Psoas muscle (tissue), 8 donors: ENCODE measurements around the gene TTYH3. TPM values are rescaled to one million over a fixed set of nuclear protein-coding genes. Genes with fewer than 3 reads are reported as not detected.

ENCODE experiments used
- ATAC-seq, 4 donors: fragments of 200-7000 bp; cut with Tn5 transposase; one replicate each; pipeline ENCODE4 v1.9.1; 2020; ENCODE audit warnings: moderate library complexity in 3 of 4, mild to moderate bottlenecking in 2 of 4
- DNase-seq, 2 donors: peaks; one replicate each; pipeline ENCODE4 v3.0.0-alpha.2; 2020
- H3K27ac ChIP-seq: fragments of 200-600 bp; one replicate; pipeline ENCODE4 v1.8.0; 2022
- H3K27me3 ChIP-seq, 3 donors: fragments of 200-600 bp in 1 of 3; one replicate each; pipeline versions ENCODE4 v1.6.1 to v1.8.0; 2013 to 2022; ENCODE audit warnings: low read length in 2 of 3, mild to moderate bottlenecking in 2 of 3, moderate library complexity in 1 of 3; ENCODE audit not compliant: insufficient read depth in 3 of 3
- H3K36me3 ChIP-seq, 2 donors: fragments of 200-600 bp in 1 of 2; one replicate each; pipeline versions ENCODE4 v1.6.1 to v1.8.0; 2013 to 2022; ENCODE audit warnings: low read depth in 1 of 2, mild to moderate bottlenecking in 1 of 2, moderate library complexity in 1 of 2; ENCODE audit not compliant: insufficient read depth in 1 of 2
- H3K4me1 ChIP-seq: fragments of 200-600 bp; one replicate; pipeline ENCODE4 v1.8.0; 2022
- H3K4me3 ChIP-seq: fragments of 200-600 bp; one replicate; pipeline ENCODE4 v1.8.0; 2022; ENCODE audit warnings: mild to moderate bottlenecking
- H3K9me3 ChIP-seq: fragments of 200-600 bp; one replicate; pipeline ENCODE4 v1.8.0; 2022
- WGBS, 3 donors: extraction: QIAGEN DNeasy Blood & Tissue Kit; methylation state at CpG; one replicate each; pipeline versions ENCODE4 v1.1.6 to v1.1.7; 2013; 5-methylcytosine and 5-hydroxymethylcytosine counted together
- intact Hi-C, 2 donors: fragments of 100-400 bp; cut with DNase I; formaldehyde crosslinking; loops; one replicate each; pipeline versions ENCODE4 v1.11.0 to v1.14.2; 2022
- polyA plus RNA-seq, 3 donors: library from polyadenylated mRNA; stranded (reverse); fragments of 200-250 nt; gene quantifications; one replicate each; pipeline ENCODE4 v1.2.3, GENCODE V29; 2013
- total RNA-seq, 4 donors: library from RNA; stranded (reverse); fragmentation: NEBNext Ultra II Directional in 2 of 4; extraction: Animal tissue kit (Norgen Biotek cat#: 25700) in 2 of 4; gene quantifications; one replicate each; pipeline versions ENCODE4 v1.2.1 to v1.2.4, GENCODE V29; 2021 to 2023
- TF ChIP-seq, protein P1 (sequence below): fragments of 200-600 bp; IDR thresholded peaks from one replicate; pipeline ENCODE4 v1.8.0; 2022; ENCODE audit warnings: antibody characterized with exemption
- donor health status: healthy with polysubstance abuse.
- donor health status: DM: no; HTN: no; CAD: no; lungs with moderate emphysema.
- donor health status: Bipolar disorder and iron deficiency.
- donor health status: healthy.
- donor health status: DM: yes; HTN: yes; CAD: no.
- donor health status: DM: no; HTN: no; CAD: no.
- donor health status: DM: no; HTN: no; CAD: no.
- donor health status: DM: yes; HTN: yes; CAD: no.

Gene TTYH3
- total and polyA plus RNA-seq, 7 donors = 1.3 to 11.3 (median 6.5) TPM

DNA sequence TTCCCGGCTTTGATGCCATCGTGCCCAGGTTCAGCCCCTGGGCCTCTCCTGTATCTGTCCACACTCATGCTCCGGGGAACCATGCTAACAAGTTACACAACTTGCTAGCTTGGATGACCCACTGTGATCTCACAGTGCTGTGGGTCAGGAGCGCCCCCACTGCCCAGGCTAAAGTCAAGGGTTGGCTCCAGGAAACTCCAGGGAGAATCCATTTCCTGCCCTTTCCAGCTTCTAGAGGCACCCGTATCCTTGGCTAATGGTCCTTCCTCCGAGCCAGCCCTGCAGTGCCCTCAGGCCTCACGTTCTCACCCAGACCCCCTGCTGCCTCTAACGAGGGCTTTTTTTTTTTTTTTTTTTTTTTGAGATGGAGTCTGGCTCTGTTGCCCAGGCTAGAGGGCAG, 75.7 kb downstream of the TTYH3 start:
- WGBS, 3 donors = 59 to 73% (median 71%) methylated on average over 8 of the region's 8 CpGs
- DNase-seq = no peak
- TF ChIP-seq, protein P1, sequence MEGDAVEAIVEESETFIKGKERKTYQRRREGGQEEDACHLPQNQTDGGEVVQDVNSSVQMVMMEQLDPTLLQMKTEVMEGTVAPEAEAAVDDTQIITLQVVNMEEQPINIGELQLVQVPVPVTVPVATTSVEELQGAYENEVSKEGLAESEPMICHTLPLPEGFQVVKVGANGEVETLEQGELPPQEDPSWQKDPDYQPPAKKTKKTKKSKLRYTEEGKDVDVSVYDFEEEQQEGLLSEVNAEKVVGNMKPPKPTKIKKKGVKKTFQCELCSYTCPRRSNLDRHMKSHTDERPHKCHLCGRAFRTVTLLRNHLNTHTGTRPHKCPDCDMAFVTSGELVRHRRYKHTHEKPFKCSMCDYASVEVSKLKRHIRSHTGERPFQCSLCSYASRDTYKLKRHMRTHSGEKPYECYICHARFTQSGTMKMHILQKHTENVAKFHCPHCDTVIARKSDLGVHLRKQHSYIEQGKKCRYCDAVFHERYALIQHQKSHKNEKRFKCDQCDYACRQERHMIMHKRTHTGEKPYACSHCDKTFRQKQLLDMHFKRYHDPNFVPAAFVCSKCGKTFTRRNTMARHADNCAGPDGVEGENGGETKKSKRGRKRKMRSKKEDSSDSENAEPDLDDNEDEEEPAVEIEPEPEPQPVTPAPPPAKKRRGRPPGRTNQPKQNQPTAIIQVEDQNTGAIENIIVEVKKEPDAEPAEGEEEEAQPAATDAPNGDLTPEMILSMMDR = no peak
- Histone ChIP-seq H3K9me3 (no peaks in the 10 kb centered on the region), H3K36me3 (no peaks in the 10 kb centered on the region), H3K27ac (no peak overlapping the region), H3K27me3 (peaks cover 0 to 3% (median 0%) of the 10 kb centered on the region in 3 donors), H3K4me3 (no peak overlapping the region), H3K4me1 (no peaks in the 10 kb centered on the region)
- intact Hi-C loops = no loop called here
- no peak for ATAC-seq

DNA sequence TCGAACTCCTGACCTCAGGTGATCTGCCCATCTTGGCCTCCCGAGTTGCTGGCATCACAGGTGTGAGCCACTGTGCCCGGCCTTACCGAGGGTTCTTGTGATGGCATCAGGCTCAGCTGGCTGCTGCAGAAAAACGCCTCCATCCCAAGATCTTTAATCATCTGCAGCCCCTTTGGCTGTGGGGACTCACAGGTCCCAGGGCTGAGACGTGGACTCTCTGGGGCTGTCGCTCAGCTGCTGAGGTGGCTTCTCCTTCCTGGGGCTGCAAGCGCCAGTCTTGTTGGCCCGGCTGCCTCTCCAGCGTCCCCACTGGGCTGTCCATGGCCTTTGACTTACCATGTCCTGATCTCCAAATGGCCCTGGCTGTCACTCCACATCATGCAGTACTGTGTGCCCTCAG, 76.3 kb downstream of the TTYH3 start:
- ATAC-seq (no peak), DNase-seq (no peak)
- H3K4me3 ChIP-seq = no peak overlapping the region
- no peaks in the 10 kb centered on the region for H3K9me3 ChIP-seq
- WGBS, 3 donors = 87 to 93% (median 93%) methylated on average over 10 of the region's 10 CpGs
- intact Hi-C loops = no loop called here
- H3K27ac ChIP-seq = no peak overlapping the region
- TF ChIP-seq, protein P1 = no peak
- H3K36me3 ChIP-seq = no peaks in the 10 kb centered on the region
- peaks cover 0 to 3% (median 0%) of the 10 kb centered on the region in 3 donors for H3K27me3 ChIP-seq
- H3K4me1 ChIP-seq = no peaks in the 10 kb centered on the region

DNA sequence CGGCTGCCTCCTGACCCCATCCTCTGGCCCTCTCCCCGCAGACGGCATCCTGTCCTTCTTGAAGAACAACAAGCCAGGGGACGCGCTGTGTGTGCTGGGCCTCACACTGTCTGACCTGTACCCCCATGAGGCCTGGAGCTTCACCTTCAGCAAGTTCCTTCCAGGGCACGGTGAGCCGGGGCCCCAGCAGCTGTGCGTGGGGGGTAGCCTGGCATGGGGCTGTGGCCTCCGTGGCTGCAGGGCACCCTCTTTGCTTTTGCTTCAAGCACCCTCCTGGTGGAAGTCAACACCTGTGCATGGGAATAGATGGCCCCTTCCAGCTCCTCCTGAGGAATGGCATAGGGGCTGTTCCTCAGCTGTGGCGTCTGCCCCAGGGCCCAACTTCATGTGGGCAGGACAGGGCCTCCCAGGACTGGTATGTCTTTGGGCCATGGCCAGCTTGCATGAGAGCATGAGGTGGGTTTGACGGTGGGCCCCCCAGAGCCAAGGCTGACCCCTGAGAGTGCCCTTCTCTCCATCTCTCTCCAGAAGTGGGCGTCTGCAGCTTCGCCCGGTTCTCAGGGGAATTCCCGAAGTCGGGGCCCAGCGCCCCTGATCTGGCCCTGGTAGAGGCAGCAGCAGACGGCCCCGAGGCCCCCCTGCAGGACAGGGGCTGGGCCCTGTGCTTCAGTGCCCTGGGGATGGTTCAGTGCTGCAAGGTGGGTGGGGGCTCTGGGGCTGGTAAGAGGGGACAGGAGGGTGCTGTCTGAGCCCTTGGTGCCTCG, 76.9 kb downstream of the TTYH3 start:
- intact Hi-C loops = no loop called here
- H3K4me3 ChIP-seq = no peak overlapping the region
- ATAC-seq (no peak), DNase-seq (no peak)
- no peak overlapping the region for H3K27ac ChIP-seq
- peaks cover 0 to 3% (median 0%) of the 10 kb centered on the region in 3 donors for H3K27me3 ChIP-seq
- no peaks in the 10 kb centered on the region for H3K36me3 ChIP-seq
- H3K9me3 ChIP-seq = no peaks in the 10 kb centered on the region
- TF ChIP-seq, protein P1 = no peak
- 87 to 94% (median 89%) methylated on average over 19 to 20 of the region's 20 CpGs for WGBS, 3 donors
- no peaks in the 10 kb centered on the region for H3K4me1 ChIP-seq

DNA sequence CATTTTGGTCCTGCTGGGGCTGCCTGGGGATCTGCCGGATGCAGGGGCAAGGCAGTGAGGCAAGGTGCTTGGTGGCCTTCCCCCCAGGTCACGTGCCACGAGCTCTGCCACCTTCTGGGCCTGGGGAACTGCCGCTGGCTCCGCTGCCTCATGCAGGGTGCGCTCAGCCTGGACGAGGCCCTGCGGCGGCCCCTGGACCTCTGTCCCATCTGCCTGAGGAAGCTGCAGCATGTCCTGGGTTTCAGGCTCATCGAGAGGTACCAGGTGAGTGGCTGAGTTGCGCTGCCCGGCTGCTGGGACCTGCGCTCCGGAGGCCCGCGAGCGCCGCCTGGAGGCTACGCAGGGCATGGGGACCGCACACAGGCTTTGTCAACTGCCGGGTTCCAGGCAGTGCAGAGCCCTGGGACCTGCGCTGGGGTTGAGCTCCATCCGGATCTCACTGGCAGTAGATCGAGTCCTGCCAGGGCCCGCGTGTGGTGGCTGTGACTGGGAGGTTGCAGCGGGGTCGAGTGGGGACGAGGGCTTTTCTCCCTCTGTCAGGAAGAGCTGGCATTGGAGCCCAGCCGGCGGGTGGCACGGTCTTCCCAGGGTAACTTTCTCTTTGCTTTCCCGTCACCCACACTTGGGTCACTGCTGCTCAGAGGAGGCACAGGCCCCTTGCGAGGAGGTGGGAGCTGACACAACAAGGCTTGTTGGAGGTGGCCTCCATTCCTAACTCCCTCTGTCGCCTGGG, 77.9 kb downstream of the TTYH3 start:
- Histone ChIP-seq H3K27me3 (peaks cover 0 to 3% (median 0%) of the 10 kb centered on the region in 3 donors), H3K9me3 (no peaks in the 10 kb centered on the region), H3K36me3 (no peaks in the 10 kb centered on the region), H3K4me3 (no peak overlapping the region), H3K4me1 (no peaks in the 10 kb centered on the region), H3K27ac (no peak overlapping the region)
- WGBS, 3 donors = 28 to 46% (median 31%) methylated on average over 32 to 35 of the region's 35 CpGs
- DNase-seq (peak; percentile 64 to 79), ATAC-seq (peak; percentile 72 to 89 (median 80))
- TF ChIP-seq, protein P1 = peak; percentile 78
- intact Hi-C loops = no loop called here
